GM20000 (cell line): ENCODE measurements around the gene SDK2.
"Not testable (repeated sequence)": the region's sequence is repeated elsewhere in the genome, so short reads cannot be mapped to it uniquely, and the experiment has no call there.

Experiments used
- DNase-seq: peaks from one replicate; pipeline ENCODE4 v3.0.0; 2012; ENCODE audit warnings: low spot score
- CTCF ChIP-seq: IDR thresholded peaks from 2 replicates; pipeline ENCODE4 v1.5.1; 2012; ENCODE audit warnings: mild to moderate bottlenecking, control low read depth; ENCODE audit errors: extremely low read depth, missing control alignments

The SDK2 gene

GRCh38 chr17:73309727-73310596 is 334.3 kb downstream of the SDK2 start:
- no peak for TF ChIP-seq CTCF
- no peak for DNase-seq

GRCh38 chr17:73308959-73309358 is 335.3 kb downstream of the SDK2 start:
- DNase-seq: not testable (repeated sequence)

GRCh38 chr17:73308017-73308823 is 336.0 kb downstream of the SDK2 start:
- TF ChIP-seq CTCF: no peak
- DNase-seq: no peak

- TF ChIP-seq CTCF: no peak
- DNase-seq: no peak
Measured at GRCh38 chr17:73307130-73307529, 337.1 kb downstream of the SDK2 start.

- DNase-seq: no peak
- no peak for TF ChIP-seq CTCF
Measured at GRCh38 chr17:73305845-73306836, 338.1 kb downstream of the SDK2 start.

- no peak for TF ChIP-seq CTCF
- DNase-seq: no peak
Measured at GRCh38 chr17:73304971-73305812, 339.1 kb downstream of the SDK2 start.
